Cerebellar nuclear complex (tissue), 1 donor: ENCODE data around the gene AKR1E2.
"Not testable (repeated sequence)": the region's sequence is repeated elsewhere in the genome, so short reads cannot be mapped to it uniquely, and the experiment has no call there.

ENCODE experiments used
- DNase-seq, 2 experiments: peaks; one replicate each; lab custom pipeline; 2025; lab: John Stamatoyannopoulos, UW

Gene AKR1E2

DNA sequence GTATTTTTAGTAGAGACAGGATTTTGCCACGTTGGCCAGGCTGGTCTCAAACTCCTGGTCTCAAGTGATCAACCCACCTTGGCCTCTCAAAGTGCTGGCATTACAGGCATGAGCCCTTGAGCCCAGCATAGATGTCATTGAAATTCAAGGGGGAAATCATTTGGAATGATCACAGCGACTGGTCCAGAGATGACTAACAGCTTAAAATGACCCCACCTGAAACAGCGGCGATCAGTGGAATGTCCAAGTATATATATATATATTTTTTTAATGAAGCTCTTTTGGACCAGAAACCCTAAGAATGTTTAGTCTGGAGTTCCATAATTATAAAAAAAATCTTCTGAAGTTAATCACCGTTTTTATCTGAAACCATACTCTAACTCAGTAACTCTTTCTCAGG is 12.5 kb upstream of the AKR1E2 start:
- DNase-seq, result no peak

DNA sequence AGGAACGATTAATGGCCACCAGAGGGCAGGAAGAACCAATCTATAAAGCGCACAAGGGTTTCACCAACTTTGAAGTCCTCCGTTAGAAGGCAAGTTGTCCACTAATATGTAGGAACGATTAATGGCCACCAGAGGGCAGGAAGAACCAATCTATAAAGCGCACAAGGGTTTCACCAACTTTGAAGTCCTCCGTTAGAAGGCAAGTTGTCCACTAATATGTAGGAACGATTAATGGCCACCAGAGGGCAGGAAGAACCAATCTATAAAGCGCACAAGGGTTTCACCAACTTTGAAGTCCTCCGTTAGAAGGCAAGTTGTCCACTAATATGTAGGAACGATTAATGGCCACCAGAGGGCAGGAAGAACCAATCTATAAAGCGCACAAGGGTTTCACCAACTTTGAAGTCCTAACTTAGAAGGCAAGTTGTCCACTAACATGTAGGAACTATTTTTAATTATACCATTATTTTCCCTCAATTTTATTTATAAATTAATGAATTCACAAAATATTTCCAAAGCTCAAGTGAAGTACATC is 10.3 kb upstream of the AKR1E2 start:
- not testable (repeated sequence) for DNase-seq

- DNase-seq, result no peak
Measured at GRCh38 chr10:4816966-4817365, 9.0 kb upstream of the AKR1E2 start.

DNA sequence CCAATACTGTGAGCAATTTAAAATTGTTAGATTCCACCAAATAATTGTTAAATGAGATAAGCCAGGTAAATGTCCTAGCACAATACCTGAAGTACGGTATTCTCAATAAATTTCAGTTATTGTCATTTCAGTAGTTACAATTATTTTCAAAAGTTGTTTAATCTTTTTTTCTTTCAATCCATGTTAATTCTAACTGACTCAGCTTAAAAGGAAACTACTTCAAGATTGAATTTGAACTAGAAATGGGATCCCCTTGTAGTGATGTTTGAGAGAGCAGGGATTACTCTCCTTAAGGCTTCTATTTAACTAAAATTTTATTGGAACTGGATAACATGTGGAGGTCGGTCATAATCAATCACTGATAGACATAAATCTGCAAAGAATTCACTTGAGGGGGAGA is 6.9 kb upstream of the AKR1E2 start:
- no peak for DNase-seq

DNA sequence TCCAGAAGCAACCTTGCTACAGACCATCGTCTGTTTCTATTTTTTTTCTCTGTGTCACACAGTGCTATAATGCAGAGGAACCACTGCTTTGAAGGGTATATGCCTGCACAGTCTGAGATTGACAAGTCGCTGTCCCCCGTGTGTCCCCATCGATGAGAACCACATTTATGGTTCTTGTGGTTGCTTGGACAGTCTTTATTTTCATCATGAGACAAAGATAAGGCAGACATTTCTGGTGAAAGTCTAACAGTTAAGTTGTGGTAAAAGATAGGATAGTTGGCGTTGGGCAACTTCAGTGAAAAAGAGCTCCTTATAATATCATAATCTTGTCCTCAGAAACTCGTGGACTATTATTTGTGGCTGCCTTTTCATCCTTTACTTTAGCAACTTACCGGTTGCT is 6.3 kb upstream of the AKR1E2 start:
- no peak for DNase-seq

DNA sequence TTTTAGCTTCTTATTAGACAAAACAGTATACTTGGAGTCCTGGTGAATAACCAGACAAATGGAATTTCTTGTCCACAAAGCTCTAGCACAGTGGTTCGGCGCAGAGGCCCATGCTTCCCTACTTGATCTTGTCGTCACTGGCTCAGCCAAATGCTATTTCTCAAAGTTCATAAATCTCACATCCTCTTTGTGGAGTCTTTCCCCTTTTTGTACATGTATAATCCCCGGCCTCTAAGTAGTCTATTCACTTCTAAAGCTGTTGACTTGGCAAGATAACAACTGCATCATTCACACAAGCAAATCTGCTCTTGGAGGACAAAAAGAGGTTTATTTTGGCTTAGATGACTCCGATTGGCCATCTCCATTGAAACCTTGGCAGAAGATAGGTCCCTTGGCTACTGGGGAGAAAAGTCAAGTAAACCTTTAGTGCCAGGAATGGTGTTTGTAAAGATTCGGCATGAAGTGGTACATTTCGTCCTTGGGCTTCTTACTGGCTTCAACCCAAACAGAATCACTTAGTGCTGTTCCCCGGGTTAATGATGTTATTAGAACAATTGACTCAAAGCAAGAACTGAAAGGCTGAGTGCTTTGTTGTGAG is 5.1 kb upstream of the AKR1E2 start:
- no peak for DNase-seq

- no peak for DNase-seq
Measured at GRCh38 chr10:4822208-4822607, 3.8 kb upstream of the AKR1E2 start.

- no peak for DNase-seq
Measured at GRCh38 chr10:4824791-4825310, 1.2 kb upstream of the AKR1E2 start.

GRCh38 chr10:4825456-4825867 is 545 bp upstream of the AKR1E2 start:
- no peak for DNase-seq

GRCh38 chr10:4826792-4827324 is 851 bp downstream of the AKR1E2 start:
- no peak for DNase-seq

DNA sequence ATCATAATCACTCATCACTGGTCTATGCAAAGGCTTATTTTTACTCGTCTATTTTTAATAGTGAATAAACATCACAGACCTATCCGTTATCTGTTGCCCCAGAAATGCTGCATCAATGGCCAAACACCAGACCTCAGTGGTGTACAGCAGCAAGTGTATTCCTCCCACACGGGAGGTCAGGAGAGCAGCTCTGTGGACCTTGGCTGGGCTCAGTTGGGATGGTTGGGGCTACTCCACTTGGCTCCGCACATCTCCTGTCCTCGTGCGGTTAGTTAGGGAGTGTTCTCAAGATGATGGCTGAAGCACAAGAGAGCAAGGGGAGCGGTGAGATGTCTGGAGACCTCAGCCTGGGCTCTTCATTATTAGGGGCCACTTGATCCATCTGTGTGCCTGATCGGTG is 2.0 kb downstream of the AKR1E2 start:
- no peak for DNase-seq

DNA sequence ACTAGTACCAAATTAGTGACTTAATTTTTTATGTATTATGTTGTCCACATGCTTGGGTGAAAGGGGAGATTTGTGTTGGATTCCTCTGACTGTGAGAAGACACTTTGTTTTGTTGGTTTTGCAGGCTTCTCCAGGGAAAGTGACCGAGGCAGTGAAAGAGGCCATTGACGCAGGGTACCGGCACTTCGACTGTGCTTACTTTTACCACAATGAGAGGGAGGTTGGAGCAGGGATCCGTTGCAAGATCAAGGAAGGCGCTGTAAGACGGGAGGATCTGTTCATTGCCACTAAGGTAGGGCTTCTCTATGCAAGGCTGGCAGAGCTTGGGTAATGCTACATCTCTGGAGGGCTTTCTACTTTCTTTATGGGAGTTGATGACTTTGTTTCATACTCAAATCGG is 4.5 kb downstream of the AKR1E2 start:
- no peak for DNase-seq

GRCh38 chr10:4831091-4831490 is 5.1 kb downstream of the AKR1E2 start:
- DNase-seq, result no peak

DNA sequence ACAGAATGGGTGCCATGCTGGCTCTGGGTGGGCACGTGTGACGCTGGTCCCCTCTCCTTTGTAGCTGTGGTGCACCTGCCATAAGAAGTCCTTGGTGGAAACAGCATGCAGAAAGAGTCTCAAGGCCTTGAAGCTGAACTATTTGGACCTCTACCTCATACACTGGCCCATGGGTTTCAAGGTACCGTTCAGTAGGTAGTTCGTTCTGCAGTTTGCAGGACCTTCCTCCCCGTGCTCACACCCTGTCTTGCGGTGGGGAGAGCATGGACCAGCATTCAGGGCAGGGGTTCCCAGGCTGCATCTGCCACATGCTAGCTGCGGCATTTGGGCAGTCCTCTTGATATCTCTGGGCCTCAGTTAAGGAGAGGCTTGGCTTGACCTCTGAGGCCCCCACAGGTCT is 7.3 kb downstream of the AKR1E2 start:
- DNase-seq, result no peak

DNA sequence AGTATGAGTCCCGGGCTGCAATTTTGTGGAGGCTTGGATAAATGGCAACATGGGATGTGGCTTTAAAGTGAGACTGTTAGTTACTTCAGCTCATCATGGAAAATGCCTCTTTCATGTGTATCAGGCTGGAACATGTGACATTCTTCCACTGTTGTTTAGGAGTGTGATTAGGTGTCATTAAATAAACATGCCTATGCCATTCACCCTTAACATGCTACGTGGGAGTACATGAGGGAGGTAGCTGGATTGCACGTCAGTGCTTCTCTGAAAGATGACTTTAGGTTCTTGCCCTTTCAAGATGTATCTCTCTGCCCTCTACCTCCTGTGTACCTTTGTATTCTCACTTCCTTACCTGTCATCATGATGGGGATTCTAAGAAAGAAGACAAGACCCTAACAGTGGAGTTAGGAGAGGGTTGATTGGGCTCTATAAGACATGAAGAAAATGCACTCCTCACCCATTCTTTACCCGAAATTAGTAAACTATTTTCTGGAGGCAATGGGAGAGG is 8.9 kb downstream of the AKR1E2 start:
- DNase-seq, result no peak

- no peak for DNase-seq
Measured at GRCh38 chr10:4835494-4835918, 9.5 kb downstream of the AKR1E2 start.

DNA sequence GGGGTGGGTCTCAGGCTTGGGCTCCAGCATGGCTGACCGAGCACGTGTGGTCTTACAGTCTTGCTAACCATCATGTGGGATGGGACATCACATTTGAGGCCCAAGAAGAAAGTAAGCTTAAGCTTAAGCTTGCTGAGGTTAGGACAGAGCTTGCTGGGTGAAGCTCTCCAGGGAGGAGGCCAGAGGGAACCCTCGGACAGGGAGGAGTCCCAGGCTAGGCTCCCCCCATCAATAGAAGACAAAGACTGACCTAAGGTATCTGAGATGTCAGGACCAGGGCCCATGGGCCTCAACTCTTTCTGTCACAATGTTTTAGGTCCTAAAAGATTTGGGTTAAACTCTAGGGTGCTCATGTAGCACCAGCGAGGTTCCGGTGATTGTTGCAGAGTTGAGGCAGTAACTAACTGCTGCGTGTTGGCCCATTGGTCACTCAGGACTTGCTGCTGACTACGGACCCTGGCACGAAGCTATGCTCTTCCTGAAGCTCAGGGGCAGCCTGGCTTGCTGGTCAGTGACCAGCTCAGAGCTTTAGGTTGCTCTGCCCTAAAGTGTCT is 10.5 kb downstream of the AKR1E2 start:
- no peak for DNase-seq

DNA sequence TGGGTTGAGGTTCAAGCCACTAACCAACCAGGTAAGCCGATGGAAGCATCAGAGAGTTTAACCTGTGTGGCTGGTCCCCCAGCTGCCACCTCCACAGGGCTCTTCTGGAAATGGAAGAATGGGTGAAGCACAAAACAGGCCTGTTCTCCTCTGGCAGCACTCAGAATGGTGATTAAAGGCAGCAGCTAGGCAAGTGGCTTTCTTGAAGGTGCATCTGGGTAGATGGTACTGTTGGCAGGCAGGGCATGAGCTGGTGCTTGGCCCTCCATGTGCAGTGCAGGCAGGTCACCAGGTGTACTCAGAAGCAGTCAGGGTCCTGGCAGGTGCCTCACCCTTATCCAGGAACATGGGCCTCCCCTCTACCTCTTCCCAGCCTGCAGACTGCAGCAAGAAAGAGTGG is 11.5 kb downstream of the AKR1E2 start:
- no peak for DNase-seq

DNA sequence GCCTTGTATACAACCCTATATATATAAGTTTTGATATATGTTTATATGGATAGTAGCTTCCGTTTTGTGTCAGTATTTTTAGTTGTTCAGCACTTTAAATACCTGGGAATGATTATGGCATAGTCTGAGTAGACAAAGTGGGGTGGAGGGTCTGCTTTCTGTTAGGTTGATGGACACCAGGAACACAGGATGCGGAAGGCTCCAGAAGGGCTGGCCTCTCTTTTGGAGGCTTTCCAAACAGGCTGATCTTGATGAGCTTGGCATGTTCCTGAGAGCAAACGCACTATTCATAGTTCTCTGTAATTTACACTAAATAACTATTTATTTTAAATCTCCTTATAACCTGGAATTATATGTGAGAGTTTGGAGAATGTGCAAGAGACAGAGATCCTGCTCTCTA is 12.7 kb downstream of the AKR1E2 start:
- no peak for DNase-seq

- DNase-seq, result no peak
Measured at GRCh38 chr10:4839353-4839752, 13.3 kb downstream of the AKR1E2 start.

GRCh38 chr10:4840151-4840550 is 14.1 kb downstream of the AKR1E2 start:
- no peak for DNase-seq

GRCh38 chr10:4843525-4844180 is 17.6 kb downstream of the AKR1E2 start:
- no peak for DNase-seq

- no peak for DNase-seq
Measured at GRCh38 chr10:4844864-4845263, 18.9 kb downstream of the AKR1E2 start.
